Measurements from ENCODE around the gene TBC1D10B. TPM values are rescaled to one million over a fixed set of nuclear protein-coding genes. Genes with fewer than 3 reads are reported as not detected.

Gene TBC1D10B
- 10 to 100 TPM; 39.7 to 41.3 TPM for total RNA-seq

DNA sequence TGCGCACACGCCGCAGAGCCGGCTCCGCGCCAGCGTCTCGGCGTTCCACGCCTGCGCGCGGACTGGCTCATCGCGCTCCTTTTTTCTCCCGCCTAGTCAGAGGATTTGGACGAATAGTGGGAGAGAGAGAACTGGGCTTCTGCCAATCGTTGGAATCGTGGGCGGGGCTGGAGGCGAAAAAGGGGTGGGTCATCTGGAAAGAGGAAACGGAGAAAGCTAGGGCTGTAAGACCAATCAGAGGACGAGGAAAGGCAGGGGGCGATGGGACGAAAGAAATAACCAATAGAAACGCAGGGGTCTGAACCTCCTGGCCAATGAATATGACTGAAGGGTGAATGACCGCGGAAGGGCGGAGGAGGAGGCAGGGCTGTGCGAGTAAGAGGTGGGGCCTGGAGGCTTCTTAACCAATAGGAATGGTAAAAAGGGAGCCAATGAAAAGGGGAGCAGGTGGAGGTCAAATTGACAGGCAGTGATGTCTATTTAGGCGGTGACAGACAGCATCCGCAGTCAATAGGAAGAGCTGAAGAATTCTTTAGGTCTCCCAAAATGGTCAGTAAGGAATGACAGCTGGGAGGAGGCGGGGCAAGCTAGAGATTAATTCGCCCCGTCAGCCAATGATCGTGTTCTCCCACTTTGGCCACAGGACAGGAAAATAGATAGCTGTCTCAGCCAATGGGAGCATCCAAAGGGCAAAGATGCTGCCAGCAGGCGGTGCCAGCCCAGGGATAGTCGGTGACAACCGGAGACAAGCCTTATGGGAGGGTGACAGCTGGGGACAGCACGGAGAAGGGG lies at the start of gene TBC1D10B:
Gene TBC1D10B, minus strand, starts transcription at position 39 of the 792 bp plus-strand sequence. CDS start 311 bp downstream, outside the sequence.
- peak within 1 kb of the TSS; percentile 95 for H3K4me3 Mint-ChIP-seq
- H3K27me3 Mint-ChIP-seq: no peaks in the 10 kb centered on the region
- intact Hi-C loops (cut with micrococcal nuclease): loop anchor here (5.0 to 10.0 kb wide), 3 partner anchors 37 to 306 kb away; partner anchors contain the start of genes ALDOA, TBX6, YPEL3 and ZNF771
- TF ChIP-seq, protein P1, sequence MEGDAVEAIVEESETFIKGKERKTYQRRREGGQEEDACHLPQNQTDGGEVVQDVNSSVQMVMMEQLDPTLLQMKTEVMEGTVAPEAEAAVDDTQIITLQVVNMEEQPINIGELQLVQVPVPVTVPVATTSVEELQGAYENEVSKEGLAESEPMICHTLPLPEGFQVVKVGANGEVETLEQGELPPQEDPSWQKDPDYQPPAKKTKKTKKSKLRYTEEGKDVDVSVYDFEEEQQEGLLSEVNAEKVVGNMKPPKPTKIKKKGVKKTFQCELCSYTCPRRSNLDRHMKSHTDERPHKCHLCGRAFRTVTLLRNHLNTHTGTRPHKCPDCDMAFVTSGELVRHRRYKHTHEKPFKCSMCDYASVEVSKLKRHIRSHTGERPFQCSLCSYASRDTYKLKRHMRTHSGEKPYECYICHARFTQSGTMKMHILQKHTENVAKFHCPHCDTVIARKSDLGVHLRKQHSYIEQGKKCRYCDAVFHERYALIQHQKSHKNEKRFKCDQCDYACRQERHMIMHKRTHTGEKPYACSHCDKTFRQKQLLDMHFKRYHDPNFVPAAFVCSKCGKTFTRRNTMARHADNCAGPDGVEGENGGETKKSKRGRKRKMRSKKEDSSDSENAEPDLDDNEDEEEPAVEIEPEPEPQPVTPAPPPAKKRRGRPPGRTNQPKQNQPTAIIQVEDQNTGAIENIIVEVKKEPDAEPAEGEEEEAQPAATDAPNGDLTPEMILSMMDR (IDR thresholded peaks at IDR 0.05): no peak
- no peaks in the 10 kb centered on the region for H3K9me3 Mint-ChIP-seq
- DNase-seq (peak; percentile 99), ATAC-seq (peak; percentile 87)
- peak within 1 kb of the TSS; percentile 92 for H3K27ac Mint-ChIP-seq
- H3K4me1 Mint-ChIP-seq (ENCODE audit: low read depth): peaks cover 35% of the 10 kb centered on the region
- H3K36me3 Mint-ChIP-seq (ENCODE audit: low read depth): peaks cover 26% of the 10 kb centered on the region
- POLR2A ChIA-PET: interaction anchor here (0.8 to 8.0 kb wide), 7 partner anchors 12 to 326 kb away, joined by 3 to 73 read pairs (median 3); partner anchors contain the start of genes ALDOA, CD2BP2, SEPTIN1 and ZNF48
- CTCF ChIA-PET: interaction anchor here (0.8 to 2.3 kb wide), 11 partner anchors 10 to 165 kb away, joined by 3 to 19 read pairs (median 3); partner anchors contain the start of genes DCTPP1, ZNF48 and ZNF771

DNA sequence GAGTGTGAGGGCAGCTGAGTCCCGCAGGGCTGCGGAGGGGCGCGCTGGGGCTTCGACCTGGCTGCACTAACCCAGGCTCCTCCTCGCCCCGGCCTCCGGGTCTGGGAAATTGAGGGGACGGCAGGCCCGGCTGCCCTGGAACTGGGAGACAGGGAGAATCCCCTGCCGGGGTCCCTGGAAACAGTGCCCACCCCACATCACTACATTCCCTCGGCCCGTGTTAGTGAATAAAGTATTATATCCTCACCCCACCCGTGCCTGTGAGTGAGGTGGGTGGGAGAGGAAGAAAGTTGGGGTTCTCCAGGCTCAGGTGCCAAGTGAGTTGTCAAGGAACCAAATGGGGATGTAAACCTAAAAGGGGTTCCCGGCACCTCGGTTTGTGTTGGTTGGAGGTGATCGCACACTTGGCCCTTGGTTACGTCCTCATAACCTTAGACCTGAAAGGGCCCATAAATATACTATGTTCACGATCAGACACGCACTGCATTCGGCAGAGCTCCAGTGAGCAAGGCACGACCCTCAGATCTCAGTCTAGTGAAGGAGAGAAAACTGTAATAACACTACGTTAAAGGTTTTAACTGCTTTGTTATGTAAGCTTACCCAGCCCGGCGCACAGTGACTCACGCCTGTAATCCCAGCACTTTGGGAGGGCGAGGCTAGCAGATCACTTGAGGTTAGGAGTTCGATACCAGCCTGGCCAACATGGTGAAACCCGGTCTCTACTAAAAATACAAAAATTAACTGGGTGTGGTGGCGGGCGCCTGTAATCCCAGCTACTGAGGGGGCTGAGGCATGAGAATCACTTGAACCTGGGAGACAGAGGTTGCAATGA lies 48.3 kb upstream of the TBC1D10B start:
- H3K4me1 Mint-ChIP-seq (ENCODE audit: low read depth): peaks cover 28% of the 10 kb centered on the region
- no peak for ATAC-seq

GRCh38 chr16:30417529-30418349 lies 47.4 kb upstream of the TBC1D10B start:
- peak overlapping the region; percentile 58 for H3K4me3 Mint-ChIP-seq
- H3K9me3 Mint-ChIP-seq: no peaks in the 10 kb centered on the region
- H3K27ac Mint-ChIP-seq: no peak overlapping the region
- H3K27me3 Mint-ChIP-seq: no peaks in the 10 kb centered on the region
- TF ChIP-seq, protein P1 (IDR thresholded peaks at IDR 0.05): no peak
- ATAC-seq (peak; percentile 90), DNase-seq (peak; percentile 89)
- peaks cover 30% of the 10 kb centered on the region for H3K4me1 Mint-ChIP-seq (ENCODE audit: low read depth)
- ChIA-PET POLR2A (interaction anchor here (0.6 to 4.2 kb wide), 30 partner anchors 8 to 683 kb away, joined by 3 to 38 read pairs (median 3); partner anchors contain the start of genes ALDOA, DCTPP1, SEPHS2 and ZNF48), CTCF (interaction anchor here (0.7 to 3.6 kb wide), 15 partner anchors 9 to 198 kb away, joined by 3 to 36 read pairs (median 4); partner anchors contain the start of genes DCTPP1, ZNF48 and ZNF771)
- intact Hi-C loops (cut with micrococcal nuclease): no loop called here
- peaks cover 44% of the 10 kb centered on the region for H3K36me3 Mint-ChIP-seq (ENCODE audit: low read depth)

More for the DNA sequence above, 48.3 kb upstream of the TBC1D10B start:
- Mint-ChIP-seq H3K9me3 (no peaks in the 10 kb centered on the region), H3K4me3 (peak overlapping the region; percentile 58), H3K36me3 (ENCODE audit: low read depth) (peaks cover 42% of the 10 kb centered on the region), H3K27me3 (no peaks in the 10 kb centered on the region), H3K27ac (peak overlapping the region; percentile 79)
- DNase-seq: no peak
- intact Hi-C loops (cut with micrococcal nuclease): no loop called here
- ChIA-PET CTCF (interaction anchor here (0.9 to 3.6 kb wide), 14 partner anchors 8 to 197 kb away, joined by 3 to 36 read pairs (median 4); partner anchors contain the start of genes DCTPP1, ZNF48 and ZNF771), POLR2A (interaction anchor here (0.6 to 4.2 kb wide), 28 partner anchors 8 to 682 kb away, joined by 3 to 38 read pairs (median 3); partner anchors contain the start of genes DCTPP1, SEPHS2, ZNF48 and ZNF771)
- TF ChIP-seq, protein P1 (IDR thresholded peaks at IDR 0.05): no peak

All from activated CD8-positive, alpha-beta T cell treated with anti-CD3 and anti-CD28 coated beads for 36 hours (primary cell).